ENCODE results near the gene DHFR2.

GRCh38 chr3:94106268-94106667 lies 43.6 kb upstream of the DHFR2 start:
- TF ChIP-seq CTCF (IDR thresholded peaks at IDR 0.05), result no peak
- no peak for TF ChIP-seq POLR2A (IDR thresholded peaks at IDR 0.05; ENCODE audit: low read depth)
- no peak for TF ChIP-seq POLR2AphosphoS5 (IDR thresholded peaks at IDR 0.05)
- no peak for TF ChIP-seq EP300 (IDR thresholded peaks at IDR 0.05)
